Body of pancreas (tissue), 4 donors: ENCODE data around the gene ZNF626. TPM values are rescaled to one million over a fixed set of nuclear protein-coding genes. Genes with fewer than 3 reads are reported as not detected.
"Not testable (repeated sequence)": the region's sequence is repeated elsewhere in the genome, so short reads cannot be mapped to it uniquely, and the experiment has no call there.

Experiments
- ATAC-seq: fragments of 150-250 bp; one replicate; pipeline ENCODE4 v1.9.1; 2016
- DNase-seq, 4 donors: peaks; one replicate each; pipeline ENCODE4 v3.0.0-alpha.2; 2019
- H3K27ac ChIP-seq, 4 donors: fragments of 200-600 bp; sonication (generic); 1 replicate in 3 of 4; 2 replicates in 1 of 4; pipeline versions ENCODE4 v1.5.1 to v1.6.1; 2016 to 2019; ENCODE audit warnings: mild to moderate bottlenecking in 1 of 4, mixed read lengths in 1 of 4, moderate library complexity in 1 of 4
- H3K27me3 ChIP-seq, 2 donors: fragments of 200-600 bp; sonication (generic); one replicate each; pipeline ENCODE4 v1.6.0; 2016; ENCODE audit warnings: mild to moderate bottlenecking in 1 of 2
- H3K36me3 ChIP-seq, 2 donors: fragments of 200-600 bp; sonication (generic); replicated peaks in 1 of 2; 2 replicates each; pipeline ENCODE4 v1.5.1; 2016; ENCODE audit warnings: low read depth in 2 of 2; ENCODE audit not compliant: insufficient read depth in 1 of 2
- H3K4me1 ChIP-seq: fragments of 200-600 bp; sonication (generic); one replicate; pipeline ENCODE4 v1.6.0; 2016
- H3K4me3 ChIP-seq, 2 donors: fragments of 200-600 bp; sonication (generic); 1 replicate in 1 of 2; 2 replicates in 1 of 2; pipeline ENCODE4 v1.5.1; 2016 to 2019
- H3K9me3 ChIP-seq, 3 donors: fragments of 200-600 bp; sonication (generic); 1 replicate in 2 of 3; 2 replicates in 1 of 3; pipeline ENCODE4 v1.5.1; 2016
- POLR2A ChIP-seq, 3 donors: fragments of 450-650 bp; IDR thresholded peaks; one replicate each; pipeline ENCODE4 v1.6.1; 2016; ENCODE audit warnings: antibody characterized with exemption in 3 of 3, mild to moderate bottlenecking in 2 of 3
- WGBS, 2 donors: methylation state at CpG; one replicate each; pipeline ENCODE4 v1.1.5; 2017; 5-methylcytosine and 5-hydroxymethylcytosine counted together
- intact Hi-C: fragments of 100-400 bp; cut with DNase I; formaldehyde crosslinking; loops from one replicate; pipeline ENCODE4 v1.15.1; 2023
- total RNA-seq, 2 donors: library from RNA; depleted of rRNA; stranded (reverse); fragments of >200 nt; gene quantifications; one replicate each; pipeline ENCODE4 v1.1.0, GENCODE V29; 2016
- TF ChIP-seq, protein P1 (sequence below), 7 experiments: fragments of 450-650 bp in 4 of 7; fragments of 200-600 bp in 3 of 7; sonication (generic) in 3 of 7; IDR thresholded peaks; one replicate each; pipeline ENCODE4 v1.5.1; 2016 to 2019; ENCODE audit warnings: antibody characterized with exemption in 7 of 7

Gene ZNF626
- 10 to 100 TPM in 1 of 2 donors, 1 to 10 TPM in 1; 4.0 to 11.4 TPM for total RNA-seq

DNA sequence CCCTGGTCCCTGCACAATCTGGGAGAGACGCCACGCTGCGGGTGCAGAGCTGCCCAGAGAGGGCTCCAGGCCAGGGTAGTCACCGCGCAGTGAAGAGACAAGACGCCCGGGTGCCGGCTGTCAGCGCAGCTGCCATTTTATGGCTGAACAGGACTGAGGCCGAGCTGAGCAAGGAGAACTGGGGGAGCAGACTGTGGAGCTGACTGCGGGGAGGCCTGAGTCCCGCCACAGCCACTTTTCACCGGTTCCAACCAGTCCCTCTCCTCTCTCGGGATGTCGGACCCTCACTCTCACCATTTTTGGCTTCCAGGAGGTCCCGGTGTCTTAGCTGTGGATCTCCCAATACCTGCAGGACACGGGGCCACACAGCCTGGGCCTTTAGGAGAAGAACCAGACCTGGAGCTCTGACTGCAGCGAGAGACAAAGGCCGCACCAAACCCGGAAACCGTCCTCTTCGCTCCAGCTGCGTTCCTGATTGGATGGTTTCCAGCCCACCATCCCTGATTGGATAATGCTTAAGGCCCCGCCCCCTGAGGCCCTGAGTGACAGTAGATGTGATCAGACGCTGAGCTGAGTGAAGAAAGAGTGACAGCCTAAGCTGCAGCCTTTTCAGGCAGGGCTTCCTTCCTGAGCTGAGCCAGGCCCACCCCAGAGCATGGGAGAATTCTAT, at the start of gene ZNF626:
Gene ZNF626 (minus strand): TSS at position 422 of the 670 bp plus-strand sequence. CDS start 125 bp downstream, at position 297.
- Histone ChIP-seq H3K9me3 (no peaks in the 10 kb centered on the region), H3K27me3 (no peaks in the 10 kb centered on the region), H3K4me3 (peak within 1 kb of the TSS; percentile 63 to 76), H3K4me1 (peaks cover 27% of the 10 kb centered on the region), H3K36me3 (no peaks in the 10 kb centered on the region), H3K27ac (peak within 1 kb of the TSS; percentile 75 to 92 (median 84))
- peak; percentile 96 to 98 (median 98) for DNase-seq
- intact Hi-C loops, result no loop called here
- ATAC-seq, result peak; percentile 99
- TF ChIP-seq POLR2A (IDR thresholded peaks at IDR 0.05), result peak; percentile 56 to 89 (median 86)
- TF ChIP-seq, protein P1, sequence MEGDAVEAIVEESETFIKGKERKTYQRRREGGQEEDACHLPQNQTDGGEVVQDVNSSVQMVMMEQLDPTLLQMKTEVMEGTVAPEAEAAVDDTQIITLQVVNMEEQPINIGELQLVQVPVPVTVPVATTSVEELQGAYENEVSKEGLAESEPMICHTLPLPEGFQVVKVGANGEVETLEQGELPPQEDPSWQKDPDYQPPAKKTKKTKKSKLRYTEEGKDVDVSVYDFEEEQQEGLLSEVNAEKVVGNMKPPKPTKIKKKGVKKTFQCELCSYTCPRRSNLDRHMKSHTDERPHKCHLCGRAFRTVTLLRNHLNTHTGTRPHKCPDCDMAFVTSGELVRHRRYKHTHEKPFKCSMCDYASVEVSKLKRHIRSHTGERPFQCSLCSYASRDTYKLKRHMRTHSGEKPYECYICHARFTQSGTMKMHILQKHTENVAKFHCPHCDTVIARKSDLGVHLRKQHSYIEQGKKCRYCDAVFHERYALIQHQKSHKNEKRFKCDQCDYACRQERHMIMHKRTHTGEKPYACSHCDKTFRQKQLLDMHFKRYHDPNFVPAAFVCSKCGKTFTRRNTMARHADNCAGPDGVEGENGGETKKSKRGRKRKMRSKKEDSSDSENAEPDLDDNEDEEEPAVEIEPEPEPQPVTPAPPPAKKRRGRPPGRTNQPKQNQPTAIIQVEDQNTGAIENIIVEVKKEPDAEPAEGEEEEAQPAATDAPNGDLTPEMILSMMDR (IDR thresholded peaks at IDR 0.05), result no peak
- WGBS, 2 donors, result 2 to 42% methylated on average over 10 to 25 of the region's 25 CpGs

DNA sequence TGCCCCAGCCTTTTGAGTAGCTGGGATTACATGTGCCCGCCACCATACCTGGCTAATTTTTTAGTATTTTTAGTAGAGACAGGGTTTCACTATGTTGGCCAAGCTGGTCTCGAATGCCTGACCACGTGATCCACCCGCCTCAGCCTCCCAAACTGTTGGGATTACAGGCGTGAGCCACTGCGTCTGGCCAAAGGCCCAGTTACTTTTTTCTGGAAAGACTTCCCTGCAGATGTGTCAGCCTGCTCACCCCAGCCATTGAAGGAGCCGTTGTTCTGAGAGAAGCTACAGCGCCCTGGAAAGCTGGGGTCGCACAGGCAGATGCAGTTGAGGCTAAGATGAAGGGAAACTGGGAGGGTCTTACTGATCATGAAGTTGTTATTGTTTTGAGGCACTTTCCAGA, 7.9 kb upstream of the ZNF626 start:
- Histone ChIP-seq H3K36me3 (no peaks in the 10 kb centered on the region), H3K9me3 (no peaks in the 10 kb centered on the region), H3K27me3 (no peaks in the 10 kb centered on the region), H3K4me1 (peaks cover 14% of the 10 kb centered on the region), H3K4me3 (no peak overlapping the region), H3K27ac (no peak overlapping the region)
- no peak for ATAC-seq
- 82 to 89% methylated on average over 9 of the region's 9 CpGs for WGBS, 2 donors
- DNase-seq, result no peak
- intact Hi-C loops, result no loop called here
- TF ChIP-seq POLR2A (IDR thresholded peaks at IDR 0.05), result no peak
- TF ChIP-seq, protein P1 (IDR thresholded peaks at IDR 0.05), result no peak

DNA sequence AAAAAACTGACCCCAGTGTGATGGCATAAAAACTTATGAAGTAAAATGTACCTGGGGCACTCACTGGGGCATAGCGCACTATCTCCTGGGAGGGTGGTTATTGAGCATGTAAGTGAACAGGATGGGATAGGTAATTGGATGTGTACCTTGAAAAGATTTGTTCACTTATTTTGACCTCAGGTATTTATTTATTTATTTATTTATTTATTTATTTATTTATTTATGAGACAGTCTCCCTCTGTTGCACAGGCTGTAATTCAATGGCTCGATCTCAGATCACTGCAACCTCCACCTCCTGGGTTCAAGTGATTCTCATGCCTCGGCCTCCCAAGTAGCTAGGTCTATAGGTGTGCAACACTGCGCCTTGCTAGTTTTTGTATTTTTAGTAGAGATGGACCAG, 5.9 kb upstream of the ZNF626 start:
- intact Hi-C loops, result no loop called here
- H3K9me3 ChIP-seq, result no peaks in the 10 kb centered on the region
- WGBS, 2 donors, result 88% methylated on average over 4 of the region's 4 CpGs
- H3K4me1 ChIP-seq, result peaks cover 16% of the 10 kb centered on the region
- ATAC-seq (no peak), DNase-seq (no peak)
- TF ChIP-seq, protein P1 (IDR thresholded peaks at IDR 0.05), result no peak
- TF ChIP-seq POLR2A (IDR thresholded peaks at IDR 0.05), result no peak
- H3K36me3 ChIP-seq, result no peaks in the 10 kb centered on the region
- H3K27ac ChIP-seq, result no peak overlapping the region
- no peaks in the 10 kb centered on the region for H3K27me3 ChIP-seq
- no peak overlapping the region for H3K4me3 ChIP-seq

DNA sequence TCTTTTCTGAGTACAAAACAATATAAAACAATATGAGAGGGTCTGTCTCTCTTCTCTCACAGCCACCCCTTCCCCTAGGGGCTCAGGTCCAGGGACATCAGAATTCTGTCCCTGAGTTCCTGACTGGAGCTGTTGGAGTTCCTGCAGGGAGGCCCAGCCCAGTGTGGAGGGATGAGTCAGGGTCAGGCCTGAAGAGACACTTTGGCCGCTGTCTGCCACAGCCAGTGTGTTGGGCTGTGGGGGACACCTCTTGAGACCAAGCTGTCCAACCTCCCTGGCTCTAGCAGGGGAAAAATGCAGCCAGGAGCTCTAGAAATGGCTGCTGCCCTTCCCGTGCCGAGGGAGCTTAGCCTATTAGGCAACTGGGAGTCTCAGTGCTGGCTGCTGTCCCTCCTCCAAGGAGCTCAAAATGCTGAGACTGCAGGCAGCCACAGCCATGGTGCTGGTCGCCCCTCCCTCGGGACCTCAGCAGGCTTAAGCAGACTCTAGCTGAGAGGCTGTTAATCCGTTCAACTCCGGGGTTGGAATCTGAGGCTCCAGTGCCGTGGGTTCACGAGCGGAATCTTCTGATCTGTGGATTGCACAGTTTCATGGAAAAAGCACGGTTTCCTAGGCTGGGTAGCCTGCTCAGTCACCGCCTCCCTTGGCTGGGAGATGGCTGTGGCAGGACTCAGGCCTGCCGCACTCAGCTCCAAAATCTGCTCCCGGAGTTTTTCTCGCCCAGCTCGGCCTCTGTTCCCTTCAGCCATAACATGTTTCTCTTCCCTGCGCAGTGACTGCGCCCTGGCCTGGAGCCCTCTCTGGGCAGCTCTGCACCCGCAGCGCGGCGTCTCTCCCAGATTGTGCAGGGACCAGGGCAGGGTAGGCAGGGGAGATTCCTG, 3.8 kb upstream of the ZNF626 start:
- intact Hi-C loops, result no loop called here
- H3K4me3 ChIP-seq, result no peak overlapping the region

DNA sequence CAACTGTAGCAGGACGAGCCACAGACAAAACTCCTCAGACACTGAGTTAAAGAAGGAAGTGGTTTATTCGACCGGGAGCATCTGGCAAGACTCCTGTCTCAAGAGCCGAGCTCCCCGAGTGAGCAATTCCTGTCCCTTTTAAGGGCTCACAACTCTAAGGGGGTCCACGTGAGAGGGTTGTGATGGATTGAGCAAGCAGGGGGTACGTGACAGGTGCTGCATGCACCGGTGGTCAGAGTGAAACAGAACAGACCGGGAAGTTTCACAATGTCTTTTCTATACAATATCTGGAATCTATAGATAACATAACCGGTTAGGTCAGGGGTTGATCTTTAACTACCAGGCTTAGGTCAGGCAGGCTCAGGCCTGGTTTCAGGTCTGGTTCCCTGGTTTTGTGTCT, 3.1 kb upstream of the ZNF626 start:
- intact Hi-C loops, H3K27me3 ChIP-seq, H3K36me3 ChIP-seq, ATAC-seq, H3K9me3 ChIP-seq, H3K4me3 ChIP-seq: not testable (repeated sequence)
- H3K4me1 ChIP-seq, result peaks cover 27% of the 10 kb centered on the region
- H3K27ac ChIP-seq, result peak overlapping the region in 3 of 4 donors; percentile 49 to 70 (median 54)
- 24 to 27% methylated on average over 7 to 10 of the region's 10 CpGs for WGBS, 2 donors
- peak in 1 of 4 donors; percentile 46 for DNase-seq

More for the DNA sequence above, 3.8 kb upstream of the ZNF626 start:
- WGBS, 2 donors, result 76 to 83% methylated on average over 20 to 22 of the region's 22 CpGs
- H3K27ac ChIP-seq, result peak overlapping the region in 3 of 4 donors; percentile 49 to 70 (median 54)
- TF ChIP-seq POLR2A (IDR thresholded peaks at IDR 0.05), result no peak
- TF ChIP-seq, protein P1 (IDR thresholded peaks at IDR 0.05), result no peak
- ATAC-seq (no peak), DNase-seq (peak in 1 of 4 donors; percentile 52)
- peaks cover 22% of the 10 kb centered on the region for H3K4me1 ChIP-seq
- H3K9me3 ChIP-seq, result no peaks in the 10 kb centered on the region
- no peaks in the 10 kb centered on the region for H3K36me3 ChIP-seq
- H3K27me3 ChIP-seq, result no peaks in the 10 kb centered on the region
